GM12878 (cell line): ENCODE results near the gene FAM151A. TPM values are rescaled to one million over a fixed set of nuclear protein-coding genes. Genes with fewer than 3 reads are reported as not detected.

ENCODE experiments used
- ATAC-seq: fragments of 200-7000 bp; cut with Tn5 transposase; 3 replicates; pipeline ENCODE4 v1.9.1; 2020; ENCODE audit warnings: mild to moderate bottlenecking, moderate library complexity
- BruUV-seq: library from RNA; stranded (reverse); fragments of 400-500 nt; replicated peaks from 2 replicates; lab custom pipeline; 2021; lab: Mats Ljungman, UMichigan
- CTCF ChIA-PET: fragments of 300-600 bp; sonication (Branson Sonifier 250); formaldehyde crosslinking; extraction: SDS; loops from one replicate; lab custom pipeline; 2021; ENCODE audit warnings: inconsistent platforms; lab: Yijun Ruan, JAX
- POLR2A ChIA-PET: fragments of 350-600 bp; formaldehyde crosslinking; extraction: SDS; loops from one replicate; lab custom pipeline; 2021; ENCODE audit warnings: inconsistent platforms; lab: Charles Lee
- RAD21 ChIA-PET: fragments of 300-600 bp; sonication (Branson Sonifier 250); formaldehyde crosslinking; loops from one replicate; lab custom pipeline; 2023; ENCODE audit warnings: antibody characterized with exemption; ENCODE audit not compliant: unreplicated experiment; lab: Charles Lee
- SMC1A ChIA-PET: fragments of 300-600 bp; sonication (Branson Sonifier 250); formaldehyde crosslinking; loops from one replicate; lab custom pipeline; 2023; ENCODE audit not compliant: unreplicated experiment, uncharacterized antibody; lab: Charles Lee
- DNase-seq: peaks from one replicate; pipeline ENCODE4 v3.0.0-alpha.2; 2011; ENCODE audit warnings: low read depth, low spot score
- FAIRE-seq: peaks from 3 replicates; lab custom pipeline; 2011; peaks lifted over from hg19 to GRCh38; lab: Jason Lieb, UNC
- H2AFZ ChIP-seq: 2 replicates; pipeline ENCODE4 v1.6.0; 2011; ENCODE audit warnings: low read depth, low read length, control low read depth; ENCODE audit not compliant: control insufficient read depth
- H3K27ac ChIP-seq: 2 replicates; pipeline ENCODE4 v1.5.1; 2011; ENCODE audit warnings: control low read depth; ENCODE audit not compliant: control insufficient read depth, insufficient read depth
- H3K27me3 ChIP-seq, 2 experiments: replicated peaks in 1 of 2; 2 replicates each; pipeline versions ENCODE4 v1.6.0 to v1.6.1; 2011; ENCODE audit warnings: low read length in 1 of 2; ENCODE audit not compliant: control insufficient read depth in 2 of 2, insufficient read depth in 2 of 2
- H3K36me3 ChIP-seq, 2 experiments: 2 replicates each; pipeline ENCODE4 v1.5.1; 2011; ENCODE audit warnings: low read length in 1 of 2; ENCODE audit not compliant: control insufficient read depth in 2 of 2, insufficient read depth in 2 of 2
- H3K4me1 ChIP-seq: 2 replicates; pipeline ENCODE4 v1.6.1; 2011; ENCODE audit warnings: mild to moderate bottlenecking, low read length, moderate library complexity, mixed read lengths; ENCODE audit not compliant: control insufficient read depth, insufficient read depth
- H3K4me2 ChIP-seq: 2 replicates; pipeline ENCODE4 v1.6.0; 2011; ENCODE audit warnings: control low read depth; ENCODE audit not compliant: control insufficient read depth, insufficient read depth
- H3K4me3 ChIP-seq: fragments of 200-600 bp; sonication (generic); 2 replicates; pipeline ENCODE4 v1.5.1; 2016
- H3K79me2 ChIP-seq: 2 replicates; pipeline ENCODE4 v1.6.0; 2011; ENCODE audit warnings: low read length; ENCODE audit not compliant: control insufficient read depth, insufficient read depth
- H3K9ac ChIP-seq: 2 replicates; pipeline ENCODE4 v1.8.0; 2011; ENCODE audit warnings: low read length, control low read depth, mixed read lengths; ENCODE audit not compliant: control insufficient read depth, insufficient read depth
- H3K9me3 ChIP-seq: replicated peaks from 3 replicates; pipeline ENCODE4 v1.5.1; 2011; ENCODE audit warnings: mild to moderate bottlenecking, low read length; ENCODE audit not compliant: control insufficient read depth, insufficient read depth
- H4K20me1 ChIP-seq: 2 replicates; pipeline ENCODE4 v1.6.0; 2011; ENCODE audit not compliant: control insufficient read depth, insufficient read depth
- CEBPB ChIP-seq, 2 experiments: fragments of 150-350 bp in 1 of 2; IDR thresholded peaks; 2 replicates each; pipeline ENCODE4 v1.6.1; 2012 to 2014; ENCODE audit warnings: low read depth in 2 of 2, low read length in 2 of 2, borderline replicate concordance in 1 of 2, inconsistent platforms in 1 of 2
- CREM ChIP-seq: IDR thresholded peaks from 2 replicates; pipeline ENCODE4 v1.6.1; 2014; ENCODE audit warnings: antibody characterized with exemption, low read depth
- FOXK2 ChIP-seq: fragments of 450-650 bp; IDR thresholded peaks from 2 replicates; pipeline ENCODE4 v1.6.1; 2017; ENCODE audit warnings: mild to moderate bottlenecking, moderate library complexity
- GATAD2B ChIP-seq: fragments of 450-650 bp; conservative IDR thresholded peaks from 2 replicates; pipeline ENCODE4 v1.6.1; 2017; ENCODE audit warnings: low read depth, mild to moderate bottlenecking, moderate library complexity
- HCFC1 ChIP-seq: fragments of 150-350 bp; IDR thresholded peaks from 2 replicates; pipeline ENCODE4 v1.6.1; 2014; ENCODE audit warnings: low read length
- LARP7 ChIP-seq: fragments of 450-650 bp; IDR thresholded peaks from 2 replicates; pipeline ENCODE4 v1.6.1; 2017; ENCODE audit warnings: mild to moderate bottlenecking
- MYC ChIP-seq: IDR thresholded peaks from 2 replicates; pipeline ENCODE4 v1.6.1; 2011; ENCODE audit warnings: mild to moderate bottlenecking, low read length, moderate library complexity, inconsistent platforms; ENCODE audit not compliant: insufficient read depth, insufficient replicate concordance, insufficient read length, severe bottlenecking
- RUNX3 ChIP-seq: IDR thresholded peaks from 2 replicates; pipeline ENCODE4 v1.6.1; 2012; ENCODE audit warnings: low read length, inconsistent platforms
- SIX5 ChIP-seq: IDR thresholded peaks from 2 replicates; pipeline ENCODE4 v1.6.1; 2011; ENCODE audit warnings: mild to moderate bottlenecking, low read depth, low read length, moderate library complexity; ENCODE audit not compliant: severe bottlenecking
- SMAD5 ChIP-seq: IDR thresholded peaks from 2 replicates; pipeline ENCODE4 v1.6.1; 2016; ENCODE audit warnings: antibody characterized with exemption, low read depth
- in situ Hi-C: fragments of 300-500 bp; cut with MboI; formaldehyde crosslinking; loops from 9 replicates; pipeline ENCODE4 v1.14.3; 2018; ENCODE audit warnings: mixed read lengths
- intact Hi-C: fragments of 100-400 bp; cut with micrococcal nuclease; formaldehyde crosslinking; loops from one replicate; pipeline ENCODE4 v1.14.2; 2022; ENCODE audit not compliant: unreplicated experiment
- polyA plus RNA-seq, 11 experiments: library from polyadenylated mRNA; depleted of rRNA in 4 of 11; unstranded in 6 of 11; stranded (reverse) in 5 of 11; fragments of >200 nt; fragmentation: Nextera tagmentation in 4 of 11; fragmentation: Illumina TruSeq in 1 of 11; extraction: Ambion mirVana in 4 of 11; extraction: Trizol in 1 of 11; gene quantifications; 1 replicate in 1 of 11; 2 replicates in 10 of 11; pipeline versions ENCODE4 v1.2.1 to v1.2.3, GENCODE V29; 2011 to 2016; ENCODE audit warnings: inconsistent platforms in 2 of 11, missing spikeins in 2 of 11, low read depth in 1 of 11
- total RNA-seq, 4 experiments: library from RNA; depleted of rRNA in 3 of 4; stranded (reverse); fragments of >200 nt in 3 of 4; fragmentation: Illumina TruSeq in 1 of 4; extraction: Trizol in 1 of 4; gene quantifications; 2 replicates each; pipeline versions ENCODE4 v1.2.1 to v1.2.3, GENCODE V29; 2013 to 2021
- TF ChIP-seq, protein P1 (sequence below): fragments of 450-650 bp; IDR thresholded peaks from 2 replicates; pipeline ENCODE4 v1.6.1; 2016; ENCODE audit warnings: mild to moderate bottlenecking, moderate library complexity, borderline replicate concordance
- TF ChIP-seq, protein P2 (sequence below): fragments of 450-650 bp; IDR thresholded peaks from 2 replicates; pipeline ENCODE4 v1.6.1; 2017; ENCODE audit warnings: mild to moderate bottlenecking, low read depth, inconsistent platforms; ENCODE audit not compliant: poor library complexity, severe bottlenecking
- TF ChIP-seq, protein P3 (sequence below): fragments of 450-650 bp; IDR thresholded peaks from 2 replicates; pipeline ENCODE4 v1.6.1; 2016; ENCODE audit warnings: mild to moderate bottlenecking

Gene FAM151A
- total and polyA plus RNA-seq, 10 of the 15 experiments (the other 5 are each of a cell fraction or from before 2014, with no cell fraction given): 0.09 to 0.34 (median 0.14) TPM; not detected in 5

DNA sequence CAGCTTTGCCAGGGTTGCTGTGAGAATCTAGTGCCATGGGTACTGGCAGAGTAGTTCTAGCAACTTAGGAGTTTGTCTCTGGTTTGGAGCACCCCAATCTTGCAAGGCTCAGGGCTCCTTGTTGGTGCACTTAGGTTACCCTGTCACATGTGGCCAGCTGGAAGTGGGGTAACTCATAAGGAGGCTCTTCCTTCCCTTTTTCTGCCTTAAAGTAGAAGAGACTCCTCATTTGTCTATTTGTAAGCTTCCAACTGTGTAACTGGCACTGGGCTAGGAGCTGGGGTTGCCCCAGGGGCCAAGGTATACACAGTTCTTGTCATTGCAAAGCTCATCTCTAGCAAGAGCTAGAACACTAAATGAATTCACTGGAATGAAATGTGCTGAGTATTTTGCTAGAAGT, 28.8 kb upstream of the FAM151A start:
- FAIRE-seq (no peak), DNase-seq (no peak), ATAC-seq (no peak)
- no peaks in the 10 kb centered on the region for H3K27me3 ChIP-seq
- H3K4me1 ChIP-seq: no peaks in the 10 kb centered on the region
- intact Hi-C loops: no loop called here
- ChIA-PET RAD21 (no interaction called here), CTCF (interaction anchor here (1.5 kb wide), 1 partner anchor 11 kb away, joined by 3 read pairs; no protein-coding TSS in a partner anchor), SMC1A (no interaction called here), POLR2A (no interaction called here)
- no peak overlapping the region for H3K9ac ChIP-seq
- H3K79me2 ChIP-seq: no peaks in the 10 kb centered on the region
- BruUV-seq: no TSS peak
- in situ Hi-C loops: no loop called here
- TF ChIP-seq GATAD2B (no peak), SIX5 (no peak), LARP7 (no peak), CEBPB (IDR thresholded peaks at IDR 0.05; ENCODE audit: borderline replicate concordance in 1 of 2, low read depth in 2 of 2, low read length in 2 of 2) (no peak), FOXK2 (no peak), MYC (no peak), SMAD5 (no peak), HCFC1 (no peak), CREM (no peak), RUNX3 (no peak)
- TF ChIP-seq, protein P1, sequence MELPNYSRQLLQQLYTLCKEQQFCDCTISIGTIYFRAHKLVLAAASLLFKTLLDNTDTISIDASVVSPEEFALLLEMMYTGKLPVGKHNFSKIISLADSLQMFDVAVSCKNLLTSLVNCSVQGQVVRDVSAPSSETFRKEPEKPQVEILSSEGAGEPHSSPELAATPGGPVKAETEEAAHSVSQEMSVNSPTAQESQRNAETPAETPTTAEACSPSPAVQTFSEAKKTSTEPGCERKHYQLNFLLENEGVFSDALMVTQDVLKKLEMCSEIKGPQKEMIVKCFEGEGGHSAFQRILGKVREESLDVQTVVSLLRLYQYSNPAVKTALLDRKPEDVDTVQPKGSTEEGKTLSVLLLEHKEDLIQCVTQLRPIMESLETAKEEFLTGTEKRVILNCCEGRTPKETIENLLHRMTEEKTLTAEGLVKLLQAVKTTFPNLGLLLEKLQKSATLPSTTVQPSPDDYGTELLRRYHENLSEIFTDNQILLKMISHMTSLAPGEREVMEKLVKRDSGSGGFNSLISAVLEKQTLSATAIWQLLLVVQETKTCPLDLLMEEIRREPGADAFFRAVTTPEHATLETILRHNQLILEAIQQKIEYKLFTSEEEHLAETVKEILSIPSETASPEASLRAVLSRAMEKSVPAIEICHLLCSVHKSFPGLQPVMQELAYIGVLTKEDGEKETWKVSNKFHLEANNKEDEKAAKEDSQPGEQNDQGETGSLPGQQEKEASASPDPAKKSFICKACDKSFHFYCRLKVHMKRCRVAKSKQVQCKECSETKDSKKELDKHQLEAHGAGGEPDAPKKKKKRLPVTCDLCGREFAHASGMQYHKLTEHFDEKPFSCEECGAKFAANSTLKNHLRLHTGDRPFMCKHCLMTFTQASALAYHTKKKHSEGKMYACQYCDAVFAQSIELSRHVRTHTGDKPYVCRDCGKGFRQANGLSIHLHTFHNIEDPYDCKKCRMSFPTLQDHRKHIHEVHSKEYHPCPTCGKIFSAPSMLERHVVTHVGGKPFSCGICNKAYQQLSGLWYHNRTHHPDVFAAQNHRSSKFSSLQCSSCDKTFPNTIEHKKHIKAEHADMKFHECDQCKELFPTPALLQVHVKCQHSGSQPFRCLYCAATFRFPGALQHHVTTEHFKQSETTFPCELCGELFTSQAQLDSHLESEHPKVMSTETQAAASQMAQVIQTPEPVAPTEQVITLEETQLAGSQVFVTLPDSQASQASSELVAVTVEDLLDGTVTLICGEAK: no peak
- TF ChIP-seq, protein P2, sequence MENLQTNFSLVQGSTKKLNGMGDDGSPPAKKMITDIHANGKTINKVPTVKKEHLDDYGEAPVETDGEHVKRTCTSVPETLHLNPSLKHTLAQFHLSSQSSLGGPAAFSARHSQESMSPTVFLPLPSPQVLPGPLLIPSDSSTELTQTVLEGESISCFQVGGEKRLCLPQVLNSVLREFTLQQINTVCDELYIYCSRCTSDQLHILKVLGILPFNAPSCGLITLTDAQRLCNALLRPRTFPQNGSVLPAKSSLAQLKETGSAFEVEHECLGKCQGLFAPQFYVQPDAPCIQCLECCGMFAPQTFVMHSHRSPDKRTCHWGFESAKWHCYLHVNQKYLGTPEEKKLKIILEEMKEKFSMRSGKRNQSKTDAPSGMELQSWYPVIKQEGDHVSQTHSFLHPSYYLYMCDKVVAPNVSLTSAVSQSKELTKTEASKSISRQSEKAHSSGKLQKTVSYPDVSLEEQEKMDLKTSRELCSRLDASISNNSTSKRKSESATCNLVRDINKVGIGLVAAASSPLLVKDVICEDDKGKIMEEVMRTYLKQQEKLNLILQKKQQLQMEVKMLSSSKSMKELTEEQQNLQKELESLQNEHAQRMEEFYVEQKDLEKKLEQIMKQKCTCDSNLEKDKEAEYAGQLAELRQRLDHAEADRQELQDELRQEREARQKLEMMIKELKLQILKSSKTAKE: no peak
- TF ChIP-seq, protein P3, sequence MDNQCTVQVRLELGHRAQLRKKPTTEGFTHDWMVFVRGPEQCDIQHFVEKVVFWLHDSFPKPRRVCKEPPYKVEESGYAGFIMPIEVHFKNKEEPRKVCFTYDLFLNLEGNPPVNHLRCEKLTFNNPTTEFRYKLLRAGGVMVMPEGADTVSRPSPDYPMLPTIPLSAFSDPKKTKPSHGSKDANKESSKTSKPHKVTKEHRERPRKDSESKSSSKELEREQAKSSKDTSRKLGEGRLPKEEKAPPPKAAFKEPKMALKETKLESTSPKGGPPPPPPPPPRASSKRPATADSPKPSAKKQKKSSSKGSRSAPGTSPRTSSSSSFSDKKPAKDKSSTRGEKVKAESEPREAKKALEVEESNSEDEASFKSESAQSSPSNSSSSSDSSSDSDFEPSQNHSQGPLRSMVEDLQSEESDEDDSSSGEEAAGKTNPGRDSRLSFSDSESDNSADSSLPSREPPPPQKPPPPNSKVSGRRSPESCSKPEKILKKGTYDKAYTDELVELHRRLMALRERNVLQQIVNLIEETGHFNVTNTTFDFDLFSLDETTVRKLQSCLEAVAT: no peak
- H3K36me3 ChIP-seq: no peaks in the 10 kb centered on the region
- H2AFZ ChIP-seq: no peak overlapping the region
- H3K27ac ChIP-seq: no peak overlapping the region
- no peak overlapping the region for H3K4me3 ChIP-seq
- H4K20me1 ChIP-seq: no peaks in the 10 kb centered on the region
- H3K4me2 ChIP-seq: no peak overlapping the region
- H3K9me3 ChIP-seq: no peaks in the 10 kb centered on the region
